Activated CD4-positive, alpha-beta T cell treated with anti-CD3 and anti-CD28 coated beads for 36 hours (primary cell): Measurements from ENCODE around the gene GYS1. TPM values are rescaled to one million over a fixed set of nuclear protein-coding genes. Genes with fewer than 3 reads are reported as not detected.

Source experiments
- ATAC-seq: fragments of 200-7000 bp; cut with Tn5 transposase; one replicate; pipeline ENCODE4 v1.10.0; 2021; ENCODE audit warnings: mild to moderate bottlenecking, moderate library complexity
- CTCF ChIA-PET: fragments of 350-600 bp; sonication (Branson Sonifier 250); formaldehyde crosslinking; loops from one replicate; lab custom pipeline; 2021; ENCODE audit warnings: antibody characterized with exemption; lab: Charles Lee
- POLR2A ChIA-PET: fragments of 350-600 bp; sonication (Branson Sonifier 250); formaldehyde crosslinking; loops from one replicate; lab custom pipeline; 2021; ENCODE audit warnings: antibody characterized with exemption, inconsistent platforms; lab: Charles Lee
- DNase-seq: peaks from one replicate; pipeline ENCODE4 v3.0.0-alpha.2; 2020
- H3K27ac Mint-ChIP-seq: one replicate; pipeline ENCODE4 v1.8.0; 2021; ENCODE audit warnings: mixed read lengths
- H3K27me3 Mint-ChIP-seq: one replicate; pipeline ENCODE4 v1.8.0; 2021; ENCODE audit warnings: mixed read lengths
- H3K36me3 Mint-ChIP-seq: one replicate; pipeline ENCODE4 v1.8.0; 2021; ENCODE audit warnings: low read depth, mixed read lengths
- H3K4me1 Mint-ChIP-seq: one replicate; pipeline ENCODE4 v1.8.0; 2021; ENCODE audit warnings: mixed read lengths
- H3K4me3 Mint-ChIP-seq: one replicate; pipeline ENCODE4 v1.8.0; 2021; ENCODE audit warnings: mild to moderate bottlenecking, moderate library complexity, mixed read lengths
- H3K9me3 Mint-ChIP-seq: one replicate; pipeline ENCODE4 v1.8.0; 2021; ENCODE audit warnings: low read depth, mixed read lengths
- intact Hi-C, 2 experiments: fragments of 100-400 bp; cut with DNase I in 1 of 2; cut with micrococcal nuclease in 1 of 2; formaldehyde crosslinking; loops; one replicate each; pipeline versions ENCODE4 v1.14.2 to v1.15.1; 2022 to 2024; cut with DNase I, micrococcal nuclease
- total RNA-seq, 2 experiments: library from RNA; stranded (reverse); gene quantifications; one replicate each; pipeline ENCODE4 v1.2.3, GENCODE V29; 2021

GYS1 gene
- total RNA-seq, 2 experiments from 2014 or later: 80.2 to 102 TPM

- Mint-ChIP-seq H3K9me3 (peaks cover 3% of the 10 kb centered on the region), H3K4me1 (peaks cover 60% of the 10 kb centered on the region), H3K27ac (peak overlapping the region; percentile 90), H3K36me3 (peaks cover 51% of the 10 kb centered on the region), H3K4me3 (peak overlapping the region; percentile 86), H3K27me3 (no peaks in the 10 kb centered on the region)
- ChIA-PET CTCF (interaction anchor here (0.6 to 1.1 kb wide), 3 partner anchors 9 to 121 kb away, joined by 3 to 6 read pairs (median 4); partner anchors contain the start of genes BAX, GYS1 and RUVBL2), POLR2A (interaction anchor here (0.7 to 1.1 kb wide), 3 partner anchors 9 to 52 kb away, joined by 4 to 12 read pairs (median 10); partner anchors contain the start of genes BAX, GYS1 and RUVBL2)
- peak; percentile 87 for DNase-seq
- ATAC-seq: peak; percentile 17
- intact Hi-C loops: loop anchor here (2.0 to 10.0 kb wide), 7 partner anchors 29 to 469 kb away; partner anchors contain the start of genes DBP (in 1 of the 2), DHDH (in 1 of the 2), GYS1 (in 1 of the 2) and HSD17B14 (in 1 of the 2)
Observed at GRCh38 chr19:48963371-48964204, 29.5 kb downstream of the GYS1 start.

GRCh38 chr19:48962849-48963165 is 30.3 kb downstream of the GYS1 start:
- intact Hi-C loops: loop anchor here in 1 of 2 experiments (10.0 kb wide), 2 partner anchors 328 to 468 kb away; partner anchors contain the start of gene DBP
- ChIA-PET POLR2A (interaction anchor here (1.0 kb wide), 1 partner anchor 8 kb away, joined by 4 read pairs; no protein-coding TSS in a partner anchor), CTCF (no interaction called here)
- Mint-ChIP-seq H3K27me3 (no peaks in the 10 kb centered on the region), H3K4me1 (peaks cover 61% of the 10 kb centered on the region), H3K4me3 (peak overlapping the region; percentile 86), H3K27ac (peak overlapping the region; percentile 90), H3K9me3 (peaks cover 3% of the 10 kb centered on the region), H3K36me3 (peaks cover 52% of the 10 kb centered on the region)
- DNase-seq: peak; percentile 37
- ATAC-seq: no peak

- H3K9me3 Mint-ChIP-seq: peaks cover 3% of the 10 kb centered on the region
- H3K36me3 Mint-ChIP-seq: peaks cover 52% of the 10 kb centered on the region
- DNase-seq (peak; percentile 63), ATAC-seq (peak; percentile 7)
- H3K27me3 Mint-ChIP-seq: no peaks in the 10 kb centered on the region
- H3K27ac Mint-ChIP-seq: peak overlapping the region; percentile 90
- ChIA-PET POLR2A (interaction anchor here (0.6 to 1.0 kb wide), 3 partner anchors 8 to 45 kb away, joined by 3 to 4 read pairs (median 3); no protein-coding TSS in a partner anchor), CTCF (interaction anchor here (0.6 to 1.1 kb wide), 2 partner anchors 18 to 31 kb away, joined by 3 read pairs; no protein-coding TSS in a partner anchor)
- H3K4me3 Mint-ChIP-seq: peak overlapping the region; percentile 86
- intact Hi-C loops: loop anchor here in 1 of 2 experiments (10.0 kb wide), 2 partner anchors 327 to 467 kb away; partner anchors contain the start of gene DBP
- H3K4me1 Mint-ChIP-seq: peaks cover 60% of the 10 kb centered on the region
Observed at GRCh38 chr19:48962029-48962848, 30.9 kb downstream of the GYS1 start.

GRCh38 chr19:48961673-48962028 is 31.5 kb downstream of the GYS1 start:
- peak overlapping the region; percentile 86 for H3K4me3 Mint-ChIP-seq
- H3K36me3 Mint-ChIP-seq: peaks cover 50% of the 10 kb centered on the region
- DNase-seq (no peak), ATAC-seq (no peak)
- H3K9me3 Mint-ChIP-seq: peaks cover 3% of the 10 kb centered on the region
- ChIA-PET POLR2A (interaction anchor here (0.8 kb wide), 1 partner anchor 36 kb away, joined by 3 read pairs; no protein-coding TSS in a partner anchor), CTCF (interaction anchor here (1.1 kb wide), 1 partner anchor 31 kb away, joined by 3 read pairs; no protein-coding TSS in a partner anchor)
- peaks cover 58% of the 10 kb centered on the region for H3K4me1 Mint-ChIP-seq
- intact Hi-C loops: loop anchor here in 1 of 2 experiments (10.0 kb wide), 2 partner anchors 327 to 467 kb away; partner anchors contain the start of gene DBP
- no peaks in the 10 kb centered on the region for H3K27me3 Mint-ChIP-seq
- H3K27ac Mint-ChIP-seq: peak overlapping the region; percentile 90

- Mint-ChIP-seq H3K36me3 (peaks cover 48% of the 10 kb centered on the region), H3K27ac (no peak overlapping the region), H3K4me1 (peaks cover 56% of the 10 kb centered on the region), H3K4me3 (no peak overlapping the region), H3K9me3 (no peaks in the 10 kb centered on the region), H3K27me3 (no peaks in the 10 kb centered on the region)
- intact Hi-C loops: loop anchor here in 1 of 2 experiments (10.0 kb wide), 2 partner anchors 326 to 466 kb away; partner anchors contain the start of gene DBP
- ATAC-seq (no peak), DNase-seq (peak; percentile 46)
- CTCF ChIA-PET: interaction anchor here (1.1 kb wide), 1 partner anchor 32 kb away, joined by 3 read pairs; no protein-coding TSS in a partner anchor
- POLR2A ChIA-PET: interaction anchor here (0.5 kb wide), 1 partner anchor 323 kb away, joined by 5 read pairs; no protein-coding TSS in a partner anchor
Observed at GRCh38 chr19:48961051-48961649, 32.0 kb downstream of the GYS1 start.

- H3K4me3 Mint-ChIP-seq: no peak overlapping the region
- no peaks in the 10 kb centered on the region for H3K27me3 Mint-ChIP-seq
- no peak for ATAC-seq
- peaks cover 59% of the 10 kb centered on the region for H3K4me1 Mint-ChIP-seq
- no peak overlapping the region for H3K27ac Mint-ChIP-seq
- peaks cover 47% of the 10 kb centered on the region for H3K36me3 Mint-ChIP-seq
- intact Hi-C loops: loop anchor here in 1 of 2 experiments (10.0 kb wide), 2 partner anchors 325 to 465 kb away; partner anchors contain the start of gene DBP
- ChIA-PET CTCF (no interaction called here), POLR2A (interaction anchor here (0.6 kb wide), 1 partner anchor 626 kb away, joined by 4 read pairs; no protein-coding TSS in a partner anchor)
- H3K9me3 Mint-ChIP-seq: no peaks in the 10 kb centered on the region
- no peak for DNase-seq
Observed at GRCh38 chr19:48959341-48960239, 33.5 kb downstream of the GYS1 start.

GRCh38 chr19:48958006-48958405 is 35.1 kb downstream of the GYS1 start:
- POLR2A ChIA-PET: interaction anchor here (0.6 kb wide), 2 partner anchors 41 to 57 kb away, joined by 3 to 6 read pairs; no protein-coding TSS in a partner anchor
- intact Hi-C loops: no loop called here

GRCh38 chr19:48955308-48955958 is 37.7 kb downstream of the GYS1 start:
- no peak for ATAC-seq
- Mint-ChIP-seq H3K4me3 (peak overlapping the region; percentile 74), H3K9me3 (no peaks in the 10 kb centered on the region), H3K36me3 (peaks cover 32% of the 10 kb centered on the region), H3K27ac (peak overlapping the region; percentile 73), H3K4me1 (peaks cover 28% of the 10 kb centered on the region), H3K27me3 (no peaks in the 10 kb centered on the region)
- no peak for DNase-seq
- ChIA-PET CTCF (interaction anchor here (1.5 to 1.7 kb wide), 2 partner anchors 9 to 38 kb away, joined by 3 to 4 read pairs; partner anchors contain the start of gene RUVBL2), POLR2A (interaction anchor here (1.9 kb wide), 2 partner anchors 9 to 23 kb away, joined by 7 to 12 read pairs; no protein-coding TSS in a partner anchor)
- intact Hi-C loops: no loop called here

More at GRCh38 chr19:48958006-48958405, 35.1 kb downstream of the GYS1 start:
- H3K27ac Mint-ChIP-seq: no peak overlapping the region
- H3K27me3 Mint-ChIP-seq: no peaks in the 10 kb centered on the region
- no peaks in the 10 kb centered on the region for H3K9me3 Mint-ChIP-seq
- CTCF ChIA-PET: no interaction called here
- H3K4me1 Mint-ChIP-seq: peaks cover 47% of the 10 kb centered on the region
- ATAC-seq: no peak
- DNase-seq: no peak
- peaks cover 43% of the 10 kb centered on the region for H3K36me3 Mint-ChIP-seq
- H3K4me3 Mint-ChIP-seq: no peak overlapping the region
